Panc1 (cell line): ENCODE results near the gene TMEM254. TPM values are rescaled to one million over a fixed set of nuclear protein-coding genes. Genes with fewer than 3 reads are reported as not detected.
"Not testable (repeated sequence)": the region's sequence is repeated elsewhere in the genome, so short reads cannot be mapped to it uniquely, and the experiment has no call there.

Source experiments
- ATAC-seq: fragments of 200-7000 bp; cut with Tn5 transposase; 2 replicates; pipeline ENCODE4 v1.9.1; 2020; ENCODE audit warnings: mild to moderate bottlenecking, moderate library complexity
- BruUV-seq: library from RNA; stranded (reverse); fragments of 400-500 nt; replicated peaks from 2 replicates; lab custom pipeline; 2021; lab: Mats Ljungman, UMichigan
- CTCF ChIA-PET: fragments of 300-600 bp; sonication (Branson Sonifier 250); formaldehyde crosslinking; loops from one replicate; lab custom pipeline; 2022; ENCODE audit warnings: antibody characterized with exemption; lab: Charles Lee
- POLR2A ChIA-PET: fragments of 300-600 bp; sonication (Branson Sonifier 250); formaldehyde crosslinking; loops from one replicate; lab custom pipeline; 2022; ENCODE audit warnings: antibody characterized with exemption; lab: Charles Lee
- DNase-seq: peaks from one replicate; pipeline ENCODE4 v3.0.0-alpha.2; 2010; ENCODE audit warnings: low read depth, low spot score
- H3K27ac ChIP-seq: 2 replicates; pipeline ENCODE4 v1.5.1; 2011; ENCODE audit warnings: mild to moderate bottlenecking, low read length, inconsistent platforms
- H3K27me3 ChIP-seq: fragments of 200-500 bp; sonication (Bioruptor generic); 2 replicates; pipeline ENCODE4 v1.6.0; 2014; ENCODE audit warnings: low read length, inconsistent platforms; ENCODE audit not compliant: control insufficient read depth, insufficient read depth
- H3K36me3 ChIP-seq: fragments of 200-500 bp; sonication (Bioruptor generic); 2 replicates; pipeline ENCODE4 v1.5.1; 2014; ENCODE audit warnings: inconsistent platforms, mild to moderate bottlenecking, low read length, moderate library complexity; ENCODE audit not compliant: control insufficient read depth, insufficient read depth
- H3K4me1 ChIP-seq: 2 replicates; pipeline ENCODE4 v1.5.1; 2011; ENCODE audit warnings: inconsistent platforms, mild to moderate bottlenecking, low read length, moderate library complexity; ENCODE audit not compliant: control insufficient read depth, insufficient read depth
- H3K4me3 ChIP-seq, 2 experiments: 2 replicates each; pipeline ENCODE4 v1.5.1; 2011 to 2012; ENCODE audit warnings: low read depth in 2 of 2, low read length in 2 of 2, mild to moderate bottlenecking in 2 of 2, inconsistent platforms in 1 of 2, moderate library complexity in 1 of 2
- H3K9me3 ChIP-seq: fragments of 200-500 bp; sonication (Bioruptor generic); 2 replicates; pipeline ENCODE4 v1.5.1; 2014; ENCODE audit warnings: low read depth, mild to moderate bottlenecking, inconsistent platforms, low read length, moderate library complexity; ENCODE audit not compliant: control insufficient read depth, insufficient read depth
- TCF7L2 ChIP-seq: IDR thresholded peaks from 2 replicates; pipeline ENCODE4 v1.6.1; 2011; ENCODE audit warnings: mild to moderate bottlenecking, low read depth, low read length, inconsistent platforms
- in situ Hi-C: cut with HindIII; loops from 2 replicates; pipeline ENCODE4 v1.10.0; 2016; ENCODE audit warnings: low sequenced_read_pairs, low pct_unique_long_range_greater_than_20kb
- intact Hi-C: fragments of 100-400 bp; cut with micrococcal nuclease; formaldehyde crosslinking; loops from one replicate; pipeline ENCODE4 v1.10.0; 2022; ENCODE audit not compliant: unreplicated experiment
- total RNA-seq: library from RNA; stranded (reverse); gene quantifications from one replicate; pipeline ENCODE4 v1.2.1, GENCODE V29; 2021; ENCODE audit not compliant: unreplicated experiment
- TF ChIP-seq, protein P1 (sequence below), 2 experiments: IDR thresholded peaks; 2 replicates each; pipeline ENCODE4 v1.6.1; 2011 to 2012; ENCODE audit warnings: low read depth in 2 of 2, control low read depth in 1 of 2, low read length in 1 of 2, mild to moderate bottlenecking in 1 of 2, moderate library complexity in 1 of 2; ENCODE audit not compliant: insufficient read depth in 1 of 2

The TMEM254 gene
- total RNA-seq, 1 experiment from 2014 or later, result 28.8 TPM

DNA sequence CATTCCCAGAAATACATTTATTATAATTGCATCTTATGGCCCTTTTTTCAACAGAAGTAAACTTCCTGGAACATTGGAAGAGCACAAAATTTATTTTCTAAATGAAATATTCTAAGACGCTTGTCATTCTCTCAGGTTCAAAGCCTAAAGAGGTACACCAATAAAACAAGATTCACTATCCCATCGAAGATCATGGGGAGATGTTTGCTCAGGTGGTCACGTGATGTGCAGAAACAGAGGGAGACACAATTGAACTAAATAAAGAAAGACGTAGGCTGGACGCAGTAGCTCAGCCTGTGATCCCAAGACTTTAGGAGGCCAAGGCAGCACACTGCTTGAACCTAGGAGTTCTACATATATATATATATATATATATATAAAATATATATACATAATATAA is 46.0 kb upstream of the TMEM254 start:
- intact Hi-C loops (no loop called here), in situ Hi-C loops (no loop called here)
- CTCF ChIA-PET, result interaction anchor here (0.7 kb wide), 1 partner anchor 679 kb away, joined by 3 read pairs; no protein-coding TSS in a partner anchor
- Histone ChIP-seq H3K27me3 (no peaks in the 10 kb centered on the region), H3K9me3 (no peaks in the 10 kb centered on the region), H3K27ac (no peak overlapping the region), H3K36me3 (no peaks in the 10 kb centered on the region), H3K4me1 (no peaks in the 10 kb centered on the region), H3K4me3 (no peak overlapping the region)
- DNase-seq, result no peak
- no peak for TF ChIP-seq TCF7L2
- TF ChIP-seq, protein P1, sequence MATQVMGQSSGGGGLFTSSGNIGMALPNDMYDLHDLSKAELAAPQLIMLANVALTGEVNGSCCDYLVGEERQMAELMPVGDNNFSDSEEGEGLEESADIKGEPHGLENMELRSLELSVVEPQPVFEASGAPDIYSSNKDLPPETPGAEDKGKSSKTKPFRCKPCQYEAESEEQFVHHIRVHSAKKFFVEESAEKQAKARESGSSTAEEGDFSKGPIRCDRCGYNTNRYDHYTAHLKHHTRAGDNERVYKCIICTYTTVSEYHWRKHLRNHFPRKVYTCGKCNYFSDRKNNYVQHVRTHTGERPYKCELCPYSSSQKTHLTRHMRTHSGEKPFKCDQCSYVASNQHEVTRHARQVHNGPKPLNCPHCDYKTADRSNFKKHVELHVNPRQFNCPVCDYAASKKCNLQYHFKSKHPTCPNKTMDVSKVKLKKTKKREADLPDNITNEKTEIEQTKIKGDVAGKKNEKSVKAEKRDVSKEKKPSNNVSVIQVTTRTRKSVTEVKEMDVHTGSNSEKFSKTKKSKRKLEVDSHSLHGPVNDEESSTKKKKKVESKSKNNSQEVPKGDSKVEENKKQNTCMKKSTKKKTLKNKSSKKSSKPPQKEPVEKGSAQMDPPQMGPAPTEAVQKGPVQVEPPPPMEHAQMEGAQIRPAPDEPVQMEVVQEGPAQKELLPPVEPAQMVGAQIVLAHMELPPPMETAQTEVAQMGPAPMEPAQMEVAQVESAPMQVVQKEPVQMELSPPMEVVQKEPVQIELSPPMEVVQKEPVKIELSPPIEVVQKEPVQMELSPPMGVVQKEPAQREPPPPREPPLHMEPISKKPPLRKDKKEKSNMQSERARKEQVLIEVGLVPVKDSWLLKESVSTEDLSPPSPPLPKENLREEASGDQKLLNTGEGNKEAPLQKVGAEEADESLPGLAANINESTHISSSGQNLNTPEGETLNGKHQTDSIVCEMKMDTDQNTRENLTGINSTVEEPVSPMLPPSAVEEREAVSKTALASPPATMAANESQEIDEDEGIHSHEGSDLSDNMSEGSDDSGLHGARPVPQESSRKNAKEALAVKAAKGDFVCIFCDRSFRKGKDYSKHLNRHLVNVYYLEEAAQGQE (IDR thresholded peaks at IDR 0.05; ENCODE audit: insufficient read depth in 1 of 2, low read depth in 2 of 2, low read length in 1 of 2), result no peak
- BruUV-seq, result no TSS peak
- ATAC-seq, result no peak
- POLR2A ChIA-PET, result no interaction called here

DNA sequence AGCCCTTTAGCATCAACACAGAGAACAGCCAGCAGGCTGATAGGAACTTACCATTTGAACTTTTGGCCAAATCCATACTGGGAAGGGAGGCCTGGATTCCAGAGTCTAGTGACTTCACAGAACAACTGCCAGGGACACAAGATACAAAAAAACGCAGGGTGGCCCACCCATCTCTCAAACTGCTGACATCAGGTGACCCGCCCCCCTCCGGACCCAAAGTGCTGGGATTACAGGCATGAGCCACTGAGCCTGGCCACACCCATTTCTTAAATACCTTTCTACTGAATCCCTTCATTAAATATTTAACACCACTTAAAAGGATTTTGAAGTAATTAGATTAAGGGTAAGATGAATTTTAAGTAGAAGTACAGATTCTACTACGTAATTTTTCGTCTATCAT is 43.7 kb upstream of the TMEM254 start:
- CTCF ChIA-PET, H3K36me3 ChIP-seq, DNase-seq, BruUV-seq, POLR2A ChIA-PET, H3K4me3 ChIP-seq, intact Hi-C loops, ATAC-seq, in situ Hi-C loops, H3K4me1 ChIP-seq, H3K27ac ChIP-seq, H3K27me3 ChIP-seq, H3K9me3 ChIP-seq: not testable (repeated sequence)

DNA sequence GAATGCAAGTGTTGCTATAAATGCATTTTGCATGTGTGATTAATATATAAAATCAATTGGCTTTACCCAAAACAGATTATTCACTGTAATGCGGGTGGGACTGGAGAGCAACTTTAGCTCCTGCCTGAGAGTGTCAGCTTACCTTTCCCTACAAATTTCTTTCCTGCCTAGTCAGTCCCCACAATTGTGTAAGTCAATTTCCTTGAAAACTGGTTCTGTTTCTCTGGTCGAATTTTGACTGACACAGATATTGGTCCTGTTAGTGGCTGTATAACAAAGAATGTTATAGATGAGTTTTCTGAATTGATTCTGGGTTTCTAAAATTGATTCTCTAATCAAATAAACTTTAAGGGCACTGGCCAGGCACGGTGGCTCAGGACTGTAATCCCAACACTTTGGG is 43.0 kb upstream of the TMEM254 start:
- in situ Hi-C loops, H3K36me3 ChIP-seq, H3K4me3 ChIP-seq, H3K4me1 ChIP-seq, H3K27ac ChIP-seq, intact Hi-C loops, ATAC-seq, CTCF ChIA-PET, BruUV-seq, POLR2A ChIA-PET, H3K9me3 ChIP-seq, H3K27me3 ChIP-seq, DNase-seq: not testable (repeated sequence)

DNA sequence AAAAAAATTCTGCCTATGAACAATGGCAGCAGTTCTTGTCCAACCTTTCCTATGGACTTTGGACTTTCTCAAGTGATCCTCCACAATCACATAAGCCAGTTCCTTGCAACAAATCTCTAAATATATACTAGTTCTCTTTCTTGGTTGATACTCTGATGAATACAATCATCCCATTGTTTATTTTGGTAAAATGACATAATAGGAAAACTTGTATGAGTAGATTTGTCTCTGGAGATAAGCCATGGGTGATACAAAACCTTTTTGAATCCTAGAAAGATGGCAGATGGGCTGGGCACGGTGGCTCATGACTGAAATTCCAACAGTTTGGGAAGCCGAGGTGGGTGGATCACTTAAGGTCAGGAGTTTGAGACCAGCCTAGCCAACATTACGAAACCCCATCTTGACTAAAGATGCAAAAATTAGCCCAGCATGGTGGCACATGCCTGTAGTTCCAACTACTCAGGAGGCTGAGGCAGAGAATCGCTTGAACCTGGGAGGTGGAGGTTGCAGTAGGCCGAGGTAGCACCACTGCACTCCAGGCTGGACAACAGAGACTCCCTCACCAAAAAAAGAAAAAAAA is 41.5 kb upstream of the TMEM254 start:
- DNase-seq, intact Hi-C loops, in situ Hi-C loops, POLR2A ChIA-PET, ATAC-seq, H3K27me3 ChIP-seq, H3K4me1 ChIP-seq, BruUV-seq, H3K36me3 ChIP-seq, H3K27ac ChIP-seq, H3K9me3 ChIP-seq, H3K4me3 ChIP-seq: not testable (repeated sequence)
- CTCF ChIA-PET, result interaction anchor here (0.6 kb wide), 1 partner anchor 160 kb away, joined by 4 read pairs; no protein-coding TSS in a partner anchor

DNA sequence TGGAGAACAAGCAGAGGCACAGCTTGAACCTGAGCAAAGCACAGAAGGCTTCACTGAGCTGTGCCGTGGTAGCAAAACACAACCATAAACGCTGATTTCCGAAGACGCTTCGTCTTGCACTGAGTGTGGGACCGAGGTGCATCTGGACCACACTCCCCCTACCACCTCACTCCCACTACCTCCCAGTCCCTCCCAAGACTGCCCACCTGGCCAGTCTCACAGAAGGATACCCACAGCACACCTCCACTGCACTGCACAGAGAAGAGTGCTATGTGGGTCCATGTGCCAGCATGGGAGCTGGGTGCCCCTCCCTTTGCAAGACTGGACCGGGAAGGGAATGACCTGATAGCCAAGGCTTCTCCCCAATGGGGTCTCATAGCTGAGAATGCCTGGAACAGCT is 40.2 kb upstream of the TMEM254 start:
- H3K36me3 ChIP-seq, intact Hi-C loops, DNase-seq, H3K9me3 ChIP-seq, POLR2A ChIA-PET, ATAC-seq, H3K4me1 ChIP-seq, H3K27me3 ChIP-seq, BruUV-seq, in situ Hi-C loops, H3K27ac ChIP-seq, H3K4me3 ChIP-seq: not testable (repeated sequence)
- CTCF ChIA-PET, result interaction anchor here (0.5 to 0.6 kb wide), 2 partner anchors 185 to 501 kb away, joined by 3 read pairs; no protein-coding TSS in a partner anchor
